ENCODE data around the gene MESP2. TPM values are rescaled to one million over a fixed set of nuclear protein-coding genes. Genes with fewer than 3 reads are reported as not detected.
A peak's percentile ranks its signal among the peaks of the same experiment; 100 is the strongest.

Gene MESP2
- total and polyA plus RNA-seq, 9 of the 15 experiments (the other 6 are each of a cell fraction or from before 2014, with no cell fraction given) = 0.08 to 0.82 (median 0.37) TPM

GRCh38 chr15:89781891-89782618 is 5.9 kb downstream of the MESP2 start (continued):
- TF ChIP-seq TEAD4 (IDR thresholded peaks at IDR 0.05; ENCODE audit: low read length) (0 out of 2 replicates have a peak, but pooled peaks have one; percentile 14), TEAD4 (CRISPR knock-in tag; IDR thresholded peaks at IDR 0.05; ENCODE audit: borderline replicate concordance) (no peak), ZEB2 (IDR thresholded peaks at IDR 0.05) (no peak), SMARCE1 (IDR thresholded peaks at IDR 0.05) (0 out of 2 replicates have a peak, but pooled peaks have one; percentile 20), AFF4 (CRISPR knock-in tag; IDR thresholded peaks at IDR 0.05) (no peak), SREBF1 (IDR thresholded peaks at IDR 0.05; ENCODE audit: borderline replicate concordance, low read depth, low read length) (no peak), TCF15 (CRISPR knock-in tag; IDR thresholded peaks at IDR 0.05) (peak; percentile 97), SMAD4 (CRISPR knock-in tag; conservative IDR thresholded peaks at IDR 0.05) (peak; percentile 98), ELK3 (CRISPR knock-in tag; IDR thresholded peaks at IDR 0.05) (peak; percentile 93), ZNF586 (CRISPR knock-in tag; conservative IDR thresholded peaks at IDR 0.05) (peak; percentile 94), ZBTB5 (IDR thresholded peaks at IDR 0.05) (no peak), CHD1 (IDR thresholded peaks at IDR 0.05; ENCODE audit: low read length) (no peak), MCM3 (IDR thresholded peaks at IDR 0.05) (no peak), ZFPM2 (CRISPR knock-in tag; IDR thresholded peaks at IDR 0.05) (peak; percentile 90), NFIX (CRISPR knock-in tag; IDR thresholded peaks at IDR 0.05; ENCODE audit: low read depth) (peak; percentile 69), HLTF (IDR thresholded peaks at IDR 0.05) (peak; percentile 40; the same call in 1 of the 2 replicates), SAFB2 (IDR thresholded peaks at IDR 0.05; ENCODE audit: borderline replicate concordance, low read depth, low read length, severe bottlenecking) (no peak), THRB (CRISPR knock-in tag; conservative IDR thresholded peaks at IDR 0.05) (peak; percentile 88; the same call in 1 of the 2 replicates), PRMT5 (CRISPR knock-in tag; IDR thresholded peaks at IDR 0.05) (no peak)
